GM10266 (cell line): ENCODE data around the gene KAZN.

Source experiments
- DNase-seq: peaks from one replicate; pipeline ENCODE4 v3.0.0; 2012; ENCODE audit errors: extremely low spot score
- CTCF ChIP-seq: IDR thresholded peaks from 2 replicates; pipeline ENCODE4 v1.5.1; 2012; ENCODE audit warnings: mild to moderate bottlenecking, low read depth; ENCODE audit not compliant: control insufficient read depth, insufficient read depth; ENCODE audit errors: missing control alignments

Gene KAZN

DNA sequence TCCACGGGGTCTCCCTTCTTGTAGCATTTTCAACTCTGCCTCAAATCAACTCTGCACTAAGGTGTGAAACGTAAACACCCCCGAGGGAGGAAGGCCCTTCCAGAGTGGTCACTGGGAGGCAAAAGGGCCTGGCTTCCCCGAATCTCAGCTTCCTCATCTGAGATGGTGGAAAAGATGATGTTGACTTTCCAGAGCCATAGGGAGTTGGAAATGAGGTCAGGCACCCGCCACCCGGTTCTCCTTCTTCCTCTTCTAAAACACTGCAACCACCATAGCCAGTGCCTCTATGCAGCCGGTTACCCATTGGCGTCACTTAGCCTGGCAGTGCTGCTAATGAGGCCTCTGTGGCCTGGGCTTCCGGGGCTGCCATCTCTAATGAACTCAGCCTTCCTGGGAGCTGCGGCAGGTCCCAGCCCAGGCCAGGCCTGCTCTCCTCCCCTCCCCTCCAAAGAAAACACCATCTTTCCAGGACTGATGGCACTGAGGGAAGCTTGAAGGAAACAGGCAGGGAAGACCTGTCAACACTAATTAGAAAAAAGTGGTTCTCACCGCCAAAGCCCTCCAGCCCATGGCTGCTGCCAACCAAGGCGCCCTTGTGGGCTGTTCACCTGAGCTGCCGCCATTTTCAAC is 175.0 kb downstream of the KAZN start:
- no peak for DNase-seq
- TF ChIP-seq CTCF = no peak

- DNase-seq = no peak
- no peak for TF ChIP-seq CTCF
Measured at GRCh38 chr1:14774225-14774624, 175.7 kb downstream of the KAZN start.

DNA sequence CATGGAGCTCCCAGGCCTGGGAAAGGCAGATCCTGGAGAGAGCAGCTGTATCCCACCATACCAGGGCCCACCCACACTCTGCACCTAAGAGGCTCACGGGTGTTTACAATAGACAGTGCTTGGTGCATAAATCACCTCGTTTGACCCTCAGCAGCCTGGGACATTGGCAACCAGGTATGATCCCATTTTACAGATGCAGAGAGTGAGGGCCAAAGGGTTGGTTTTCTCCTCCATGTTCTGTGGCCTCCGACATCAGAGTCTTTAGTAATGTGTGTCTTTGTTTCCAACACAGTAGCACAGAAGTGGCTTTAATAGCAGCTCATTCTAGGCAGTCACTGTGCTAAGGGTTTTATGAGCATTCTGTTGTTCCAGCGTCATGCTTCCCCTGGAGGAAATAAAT is 176.5 kb downstream of the KAZN start:
- no peak for TF ChIP-seq CTCF
- no peak for DNase-seq

DNA sequence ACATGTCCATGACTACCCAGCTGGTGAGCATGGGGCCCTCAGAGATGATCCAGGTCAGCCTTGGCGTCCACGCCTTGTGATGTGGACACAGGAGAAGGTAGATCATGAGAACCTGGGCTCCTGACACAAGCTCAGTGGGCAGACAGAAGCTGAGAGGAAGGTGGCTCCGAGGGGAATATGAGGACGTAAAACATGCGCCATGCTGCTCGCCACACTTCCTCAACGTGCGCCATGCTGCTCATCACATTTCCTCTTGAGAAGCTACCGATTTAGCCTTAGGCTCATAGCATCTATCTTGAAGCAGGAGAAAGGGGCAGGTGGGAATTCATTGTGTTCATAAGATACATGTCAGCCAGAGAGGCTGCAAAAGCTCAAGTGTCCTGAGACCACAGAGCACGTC is 176.9 kb downstream of the KAZN start:
- no peak for DNase-seq
- TF ChIP-seq CTCF = no peak

DNA sequence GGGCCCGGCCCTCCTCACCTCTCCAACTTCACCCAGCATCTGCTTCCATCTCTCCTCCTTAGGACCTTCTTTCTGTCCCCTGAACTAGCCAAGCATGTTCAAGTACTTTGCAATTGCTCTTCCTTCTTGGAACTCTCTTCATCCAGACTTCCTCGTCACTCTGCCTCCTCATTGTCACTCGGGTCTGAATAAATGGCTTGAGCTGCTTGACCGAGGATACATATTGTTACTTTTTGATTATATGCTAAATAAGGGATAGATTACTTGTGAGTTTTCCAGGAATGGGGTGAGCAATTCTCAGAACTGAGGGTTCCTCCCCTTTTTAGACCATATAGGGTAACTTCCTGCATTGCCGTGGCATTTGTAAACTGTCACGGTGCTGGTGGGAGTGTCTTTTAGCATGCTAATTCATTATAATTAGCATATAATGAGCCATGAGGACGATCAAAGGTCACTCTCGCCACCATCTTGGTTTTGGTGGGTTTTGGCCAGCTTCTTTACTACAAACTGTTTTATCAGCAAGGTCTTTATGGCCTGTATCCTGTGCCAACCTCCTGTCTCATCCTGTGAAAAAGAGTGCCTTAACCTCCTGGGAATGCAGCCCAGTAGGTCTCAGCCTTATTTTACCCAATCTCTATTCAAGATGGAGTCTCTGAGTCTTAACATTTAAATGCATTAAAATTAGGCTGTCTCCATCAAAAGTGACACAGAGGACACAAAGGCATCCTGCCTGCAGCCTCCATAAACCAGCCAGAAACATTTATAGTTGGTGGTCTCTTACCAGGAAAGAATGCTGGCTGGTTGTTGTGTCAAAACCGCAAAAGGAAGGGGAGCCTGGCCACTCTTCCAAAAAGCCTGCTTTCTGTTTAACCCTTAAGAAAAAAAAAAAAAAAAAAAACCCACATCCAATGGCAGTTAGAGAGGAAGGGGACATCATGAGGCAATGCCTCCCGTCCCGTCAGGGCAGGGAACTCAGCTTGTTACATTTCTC is 179.3 kb downstream of the KAZN start:
- TF ChIP-seq CTCF = no peak
- DNase-seq = no peak

GRCh38 chr1:14778541-14778897 is 180.0 kb downstream of the KAZN start:
- TF ChIP-seq CTCF = no peak
- no peak for DNase-seq

- peak; percentile 46 for TF ChIP-seq CTCF
- DNase-seq = peak; percentile 42
Measured at GRCh38 chr1:14778898-14779865, 180.7 kb downstream of the KAZN start.
